ENCODE data around the gene LRRC8C.

DNA sequence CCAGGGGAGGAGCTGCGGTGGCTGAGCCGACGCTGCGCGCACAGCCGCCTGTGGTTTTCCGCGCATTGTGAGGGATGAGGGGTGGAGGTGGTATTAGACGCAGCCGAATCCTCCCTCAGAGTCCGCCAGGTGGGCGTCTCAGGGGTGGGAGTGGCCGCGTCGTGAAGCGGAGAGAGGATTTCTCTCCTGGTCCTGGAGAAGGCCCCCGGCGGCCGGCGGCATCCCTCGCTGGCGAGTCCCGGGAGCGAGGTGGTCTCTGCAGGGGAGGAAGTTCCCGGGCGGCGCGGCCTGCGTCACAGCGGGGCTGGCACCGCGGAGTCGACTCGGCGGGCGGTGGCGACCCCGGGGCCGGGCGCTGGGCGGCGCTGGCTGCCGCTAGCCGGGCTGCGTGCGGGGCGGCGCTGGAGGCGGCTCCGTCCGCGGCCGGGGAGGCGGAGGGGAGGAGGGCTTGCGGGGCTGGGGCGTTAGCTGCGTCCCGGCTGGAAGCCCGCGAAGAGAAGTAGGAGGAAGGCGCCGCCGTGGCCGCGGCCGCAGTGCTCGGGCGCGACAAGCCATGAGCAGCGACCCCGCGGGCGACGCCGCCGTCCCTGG is at the start of gene LRRC8C:
- no peak for TF ChIP-seq EZH2 (IDR thresholded peaks at IDR 0.05)
- no peak for TF ChIP-seq POLR2AphosphoS5 (IDR thresholded peaks at IDR 0.05; ENCODE audit: borderline replicate concordance, low read depth, low read length)
